Measurements from ENCODE around the gene UBE2D2.
"Not testable (repeated sequence)": the region's sequence is repeated elsewhere in the genome, so short reads cannot be mapped to it uniquely, and the experiment has no call there.

The UBE2D2 gene

GRCh38 chr5:139560752-139561654 is at the start of gene UBE2D2:
Gene UBE2D2, plus strand, starts transcription at chr5:139561339. Its CDS starts 453 bp downstream, at chr5:139561792.
- DNase-seq: peak; percentile 95 to 98

- DNase-seq: peak; percentile 19 to 22
Observed at GRCh38 chr5:139512786-139513390, 48.3 kb upstream of the UBE2D2 start.

- DNase-seq: peak; percentile 78 to 88
Observed at GRCh38 chr5:139513434-139513833, 47.7 kb upstream of the UBE2D2 start.

- DNase-seq: no peak
Observed at GRCh38 chr5:139513852-139514485, 47.2 kb upstream of the UBE2D2 start.

GRCh38 chr5:139514486-139514856 is 46.7 kb upstream of the UBE2D2 start:
- no peak for DNase-seq

- DNase-seq: peak; percentile 68 to 95
Observed at GRCh38 chr5:139517683-139518564, 43.2 kb upstream of the UBE2D2 start.

GRCh38 chr5:139523635-139524445 is 37.3 kb upstream of the UBE2D2 start:
- DNase-seq: no peak

GRCh38 chr5:139524446-139524845 is 36.7 kb upstream of the UBE2D2 start:
- DNase-seq: no peak

GRCh38 chr5:139524940-139525585 is 36.1 kb upstream of the UBE2D2 start:
- peak in 1 of 2 donors; percentile 11 for DNase-seq

- not testable (repeated sequence) for DNase-seq
Observed at GRCh38 chr5:139525586-139526308, 35.4 kb upstream of the UBE2D2 start.

GRCh38 chr5:139526309-139527089 is 34.6 kb upstream of the UBE2D2 start:
- not testable (repeated sequence) for DNase-seq

- DNase-seq: not testable (repeated sequence)
Observed at GRCh38 chr5:139527090-139527470, 34.1 kb upstream of the UBE2D2 start.

- DNase-seq: not testable (repeated sequence)
Observed at GRCh38 chr5:139527896-139528467, 33.2 kb upstream of the UBE2D2 start.

- DNase-seq: not testable (repeated sequence)
Observed at GRCh38 chr5:139528695-139529094, 32.4 kb upstream of the UBE2D2 start.

- DNase-seq: not testable (repeated sequence)
Observed at GRCh38 chr5:139530079-139530478, 31.1 kb upstream of the UBE2D2 start.

- DNase-seq: no peak
Observed at GRCh38 chr5:139531772-139532169, 29.4 kb upstream of the UBE2D2 start.

- peak; percentile 61 to 78 for DNase-seq
Observed at GRCh38 chr5:139543423-139543991, 17.6 kb upstream of the UBE2D2 start.

- DNase-seq: not testable (repeated sequence)
Observed at GRCh38 chr5:139546593-139546992, 14.5 kb upstream of the UBE2D2 start.

Data from inflammatory macrophage treated with lipopolysaccharide for 1 hour (primary cell).